SU-DHL-6 (cell line): ENCODE data around the gene RNF144A.

Experiments
- H2AFZ ChIP-seq: fragments of 200-600 bp; sonication (generic); 2 replicates; pipeline ENCODE4 v1.6.1; 2014; ENCODE audit warnings: low read depth, mild to moderate bottlenecking, moderate library complexity, mixed read lengths, antibody characterized with exemption, low read length; ENCODE audit not compliant: severe bottlenecking
- H3F3A ChIP-seq: fragments of 200-600 bp; shearing (Covaris generic); 2 replicates; pipeline ENCODE4 v1.6.0; 2016; ENCODE audit warnings: antibody characterized with exemption, mild to moderate bottlenecking; ENCODE audit not compliant: insufficient read depth
- H3K27ac ChIP-seq: fragments of 200-600 bp; sonication (generic); 2 replicates; pipeline ENCODE4 v1.5.1; 2016; ENCODE audit warnings: low read depth, mild to moderate bottlenecking, low read length, moderate library complexity, mixed read lengths
- H3K27me3 ChIP-seq: fragments of 200-600 bp; sonication (generic), shearing (Covaris generic); 2 replicates; pipeline ENCODE4 v1.6.0; 2014; ENCODE audit warnings: mild to moderate bottlenecking, low read length
- H3K36me3 ChIP-seq: fragments of 200-600 bp; sonication (generic); 2 replicates; pipeline ENCODE4 v1.6.1; 2014; ENCODE audit warnings: mild to moderate bottlenecking, low read length, mixed read lengths
- H3K4me2 ChIP-seq: fragments of 300-600, 200-600 bp; shearing (Covaris generic), sonication (generic); 2 replicates; pipeline ENCODE4 v1.6.0; 2014; ENCODE audit warnings: low read length, low read depth, mild to moderate bottlenecking; ENCODE audit not compliant: poor library complexity, severe bottlenecking
- H3K4me3 ChIP-seq: fragments of 200-600 bp; sonication (generic); 2 replicates; pipeline ENCODE4 v1.5.1; 2014; ENCODE audit warnings: antibody characterized with exemption, low read length, mild to moderate bottlenecking, mixed read lengths; ENCODE audit not compliant: insufficient read depth, poor library complexity, severe bottlenecking
- H3K79me2 ChIP-seq: fragments of 200-600 bp; sonication (generic); 2 replicates; pipeline ENCODE4 v1.6.1; 2014; ENCODE audit warnings: mild to moderate bottlenecking, low read length, moderate library complexity; ENCODE audit not compliant: insufficient read depth
- H3K9ac ChIP-seq: fragments of 200-600 bp; sonication (generic); 2 replicates; pipeline ENCODE4 v1.7.0; 2014; ENCODE audit warnings: mild to moderate bottlenecking, low read length
- H3K9me2 ChIP-seq: fragments of 200-600 bp; sonication (generic); replicated peaks from 2 replicates; pipeline ENCODE4 v1.6.1; 2014; ENCODE audit warnings: low read length; ENCODE audit not compliant: insufficient read depth
- H3K9me3 ChIP-seq: fragments of 200-600 bp; sonication (generic); 2 replicates; pipeline ENCODE4 v1.6.1; 2014; ENCODE audit warnings: low read length, mixed read lengths; ENCODE audit not compliant: insufficient read depth
- H4K20me1 ChIP-seq: fragments of 200-600 bp; sonication (generic); 2 replicates; pipeline ENCODE4 v1.6.1; 2014; ENCODE audit warnings: low read depth, mild to moderate bottlenecking, antibody characterized with exemption, low read length, moderate library complexity, mixed read lengths
- EZH2phosphoT487 ChIP-seq: fragments of 200-600 bp; sonication (generic), shearing (Covaris generic); conservative IDR thresholded peaks from 2 replicates; pipeline ENCODE4 v1.6.1; 2018; ENCODE audit warnings: mild to moderate bottlenecking, antibody characterized with exemption, low read length, moderate library complexity, mixed read lengths
- TF ChIP-seq, protein P1 (sequence below): fragments of 200-600 bp; sonication (generic); IDR thresholded peaks from one replicate; pipeline ENCODE4 v1.5.1; 2017; ENCODE audit warnings: antibody characterized with exemption, mild to moderate bottlenecking, low read length, moderate library complexity; ENCODE audit not compliant: insufficient read depth, poor library complexity, severe bottlenecking

Gene RNF144A

GRCh38 chr2:6986912-6987361 is 69.7 kb downstream of the RNF144A start:
- H3K9me2 ChIP-seq: no peaks in the 10 kb centered on the region
- H3K9me3 ChIP-seq: no peaks in the 10 kb centered on the region
- no peaks in the 10 kb centered on the region for H3F3A ChIP-seq
- no peak overlapping the region for H2AFZ ChIP-seq
- TF ChIP-seq, protein P1, sequence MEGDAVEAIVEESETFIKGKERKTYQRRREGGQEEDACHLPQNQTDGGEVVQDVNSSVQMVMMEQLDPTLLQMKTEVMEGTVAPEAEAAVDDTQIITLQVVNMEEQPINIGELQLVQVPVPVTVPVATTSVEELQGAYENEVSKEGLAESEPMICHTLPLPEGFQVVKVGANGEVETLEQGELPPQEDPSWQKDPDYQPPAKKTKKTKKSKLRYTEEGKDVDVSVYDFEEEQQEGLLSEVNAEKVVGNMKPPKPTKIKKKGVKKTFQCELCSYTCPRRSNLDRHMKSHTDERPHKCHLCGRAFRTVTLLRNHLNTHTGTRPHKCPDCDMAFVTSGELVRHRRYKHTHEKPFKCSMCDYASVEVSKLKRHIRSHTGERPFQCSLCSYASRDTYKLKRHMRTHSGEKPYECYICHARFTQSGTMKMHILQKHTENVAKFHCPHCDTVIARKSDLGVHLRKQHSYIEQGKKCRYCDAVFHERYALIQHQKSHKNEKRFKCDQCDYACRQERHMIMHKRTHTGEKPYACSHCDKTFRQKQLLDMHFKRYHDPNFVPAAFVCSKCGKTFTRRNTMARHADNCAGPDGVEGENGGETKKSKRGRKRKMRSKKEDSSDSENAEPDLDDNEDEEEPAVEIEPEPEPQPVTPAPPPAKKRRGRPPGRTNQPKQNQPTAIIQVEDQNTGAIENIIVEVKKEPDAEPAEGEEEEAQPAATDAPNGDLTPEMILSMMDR: no peak
- TF ChIP-seq EZH2phosphoT487: no peak
- no peaks in the 10 kb centered on the region for H3K27me3 ChIP-seq
- no peaks in the 10 kb centered on the region for H4K20me1 ChIP-seq
- H3K27ac ChIP-seq: no peak overlapping the region
- H3K4me3 ChIP-seq: no peak overlapping the region
- no peaks in the 10 kb centered on the region for H3K36me3 ChIP-seq
- no peak overlapping the region for H3K9ac ChIP-seq
- no peaks in the 10 kb centered on the region for H3K79me2 ChIP-seq
- no peak overlapping the region for H3K4me2 ChIP-seq

DNA sequence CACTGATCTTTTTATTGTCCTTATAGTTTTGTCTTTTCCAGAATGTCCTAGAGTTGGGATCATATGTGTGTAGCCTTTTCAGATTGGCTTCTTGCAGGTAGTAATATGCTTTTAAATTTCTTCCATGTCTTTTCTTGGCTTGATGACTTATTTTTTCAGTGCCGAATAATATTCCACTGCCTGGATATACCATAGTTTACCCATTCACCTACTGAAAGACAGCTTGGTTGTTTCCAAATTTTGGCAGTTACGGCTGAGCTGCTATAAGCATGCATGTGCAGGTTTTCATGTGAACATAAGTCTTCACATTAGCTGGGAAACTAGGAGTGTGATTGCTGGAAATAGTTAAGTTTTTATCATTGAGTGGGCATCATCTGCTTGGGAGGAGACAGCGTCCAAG is 73.7 kb downstream of the RNF144A start:
- Histone ChIP-seq H3K4me3 (no peak overlapping the region), H3F3A (no peaks in the 10 kb centered on the region), H3K9ac (no peak overlapping the region), H3K27ac (no peak overlapping the region), H4K20me1 (no peaks in the 10 kb centered on the region), H3K9me3 (no peaks in the 10 kb centered on the region), H3K36me3 (no peaks in the 10 kb centered on the region), H3K4me2 (no peak overlapping the region), H3K9me2 (no peaks in the 10 kb centered on the region), H3K27me3 (no peaks in the 10 kb centered on the region), H3K79me2 (no peaks in the 10 kb centered on the region), H2AFZ (no peak overlapping the region)
- TF ChIP-seq, protein P1: no peak
- no peak for TF ChIP-seq EZH2phosphoT487

DNA sequence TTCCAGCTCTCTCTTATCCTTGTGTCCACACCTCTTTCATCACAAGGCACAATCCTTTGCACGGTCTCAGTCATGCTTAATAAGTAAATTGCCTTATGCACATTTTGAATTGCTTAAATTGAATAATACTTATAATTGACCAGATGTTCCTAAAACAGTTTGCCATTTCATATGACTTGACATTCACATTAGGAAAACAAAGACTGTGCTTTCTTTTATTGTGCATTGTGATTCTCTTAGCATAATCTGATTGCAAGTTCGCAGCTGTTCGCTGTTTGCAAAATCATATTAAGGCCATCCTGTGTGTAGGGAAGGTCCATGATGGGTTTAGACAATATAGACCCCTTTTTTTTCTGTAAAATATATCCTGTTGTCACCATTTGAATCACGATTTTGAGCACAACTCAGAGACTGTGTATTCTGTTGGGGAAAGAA is 75.6 kb downstream of the RNF144A start:
- Histone ChIP-seq H3K36me3 (no peaks in the 10 kb centered on the region), H3K27ac (no peak overlapping the region), H3K4me3 (no peak overlapping the region), H3K9me3 (no peaks in the 10 kb centered on the region), H3F3A (no peaks in the 10 kb centered on the region), H3K27me3 (no peaks in the 10 kb centered on the region), H3K9me2 (no peaks in the 10 kb centered on the region), H3K9ac (no peak overlapping the region), H3K4me2 (no peak overlapping the region), H2AFZ (no peak overlapping the region), H3K79me2 (no peaks in the 10 kb centered on the region), H4K20me1 (no peaks in the 10 kb centered on the region)
- TF ChIP-seq, protein P1: no peak
- no peak for TF ChIP-seq EZH2phosphoT487
